ENCODE measurements around the gene TMEM209. TPM values are rescaled to one million over a fixed set of nuclear protein-coding genes. Genes with fewer than 3 reads are reported as not detected.
"Not testable (repeated sequence)": the region's sequence is repeated elsewhere in the genome, so short reads cannot be mapped to it uniquely, and the experiment has no call there.

The TMEM209 gene
- total and polyA plus RNA-seq, 7 donors, result 5.2 to 11.3 (median 9.0) TPM

DNA sequence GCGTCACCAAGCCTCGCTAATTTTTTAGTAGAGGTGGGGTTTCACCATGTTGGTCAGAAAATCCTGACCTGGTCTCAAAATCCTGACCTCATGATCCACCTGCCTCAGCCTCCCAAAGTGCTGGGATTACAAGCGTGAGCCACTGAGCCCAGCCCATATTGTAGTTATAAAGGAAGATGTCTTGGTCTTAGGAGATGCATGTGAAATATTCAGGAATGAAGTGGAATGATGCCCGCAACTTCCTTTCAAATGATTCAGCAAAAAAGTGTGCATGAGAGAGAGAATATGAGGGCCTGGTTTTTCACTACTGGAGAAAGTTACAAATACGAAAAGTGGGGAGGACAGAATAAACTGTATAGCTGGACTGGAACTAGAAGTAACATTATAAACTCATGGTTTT is 15.9 kb downstream of the TMEM209 start:
- Histone ChIP-seq H3K27ac (no peak overlapping the region), H3K4me1 (no peaks in the 10 kb centered on the region), H3K9me3 (no peaks in the 10 kb centered on the region), H3K36me3 (ENCODE audit: insufficient read depth in 1 of 2, low read depth in 1 of 2) (peaks cover 0 to 57% of the 10 kb centered on the region in 2 donors), H3K27me3 (ENCODE audit: insufficient read depth in 3 of 3, low read length in 2 of 3) (no peaks in the 10 kb centered on the region), H3K4me3 (no peak overlapping the region)
- ATAC-seq (no peak), DNase-seq (no peak)
- TF ChIP-seq, protein P1, sequence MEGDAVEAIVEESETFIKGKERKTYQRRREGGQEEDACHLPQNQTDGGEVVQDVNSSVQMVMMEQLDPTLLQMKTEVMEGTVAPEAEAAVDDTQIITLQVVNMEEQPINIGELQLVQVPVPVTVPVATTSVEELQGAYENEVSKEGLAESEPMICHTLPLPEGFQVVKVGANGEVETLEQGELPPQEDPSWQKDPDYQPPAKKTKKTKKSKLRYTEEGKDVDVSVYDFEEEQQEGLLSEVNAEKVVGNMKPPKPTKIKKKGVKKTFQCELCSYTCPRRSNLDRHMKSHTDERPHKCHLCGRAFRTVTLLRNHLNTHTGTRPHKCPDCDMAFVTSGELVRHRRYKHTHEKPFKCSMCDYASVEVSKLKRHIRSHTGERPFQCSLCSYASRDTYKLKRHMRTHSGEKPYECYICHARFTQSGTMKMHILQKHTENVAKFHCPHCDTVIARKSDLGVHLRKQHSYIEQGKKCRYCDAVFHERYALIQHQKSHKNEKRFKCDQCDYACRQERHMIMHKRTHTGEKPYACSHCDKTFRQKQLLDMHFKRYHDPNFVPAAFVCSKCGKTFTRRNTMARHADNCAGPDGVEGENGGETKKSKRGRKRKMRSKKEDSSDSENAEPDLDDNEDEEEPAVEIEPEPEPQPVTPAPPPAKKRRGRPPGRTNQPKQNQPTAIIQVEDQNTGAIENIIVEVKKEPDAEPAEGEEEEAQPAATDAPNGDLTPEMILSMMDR (IDR thresholded peaks at IDR 0.05), result no peak
- 86 to 97% (median 96%) methylated on average over 5 of the region's 5 CpGs for WGBS, 3 donors
- intact Hi-C loops (cut with DNase I), result no loop called here

DNA sequence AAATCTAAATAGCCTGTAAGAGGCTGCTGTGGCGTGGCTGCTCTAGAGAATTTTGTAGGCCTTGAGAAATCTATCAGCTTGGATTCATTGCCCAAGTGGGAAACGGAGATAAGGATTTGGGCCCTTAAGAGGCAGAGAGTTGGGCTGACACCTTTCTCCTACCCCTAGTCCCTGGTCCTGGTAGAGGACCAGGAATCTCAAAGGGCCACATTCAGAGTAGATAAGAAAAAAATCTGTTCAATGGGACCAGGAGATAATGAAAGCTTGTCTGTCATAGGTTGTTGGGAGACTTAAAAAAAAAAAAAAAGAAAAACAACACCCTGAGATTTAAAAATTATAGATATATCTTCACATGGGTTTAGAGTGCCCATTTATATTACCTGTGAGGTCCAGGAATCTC is 17.8 kb downstream of the TMEM209 start:
- Histone ChIP-seq H3K36me3 (ENCODE audit: insufficient read depth in 1 of 2, low read depth in 1 of 2) (peaks cover 0 to 67% of the 10 kb centered on the region in 2 donors), H3K4me3 (no peak overlapping the region), H3K27ac (no peak overlapping the region), H3K27me3 (ENCODE audit: insufficient read depth in 3 of 3, low read length in 2 of 3) (no peaks in the 10 kb centered on the region), H3K9me3 (no peaks in the 10 kb centered on the region), H3K4me1 (no peaks in the 10 kb centered on the region)
- TF ChIP-seq, protein P1 (IDR thresholded peaks at IDR 0.05), result no peak
- no peak for ATAC-seq
- intact Hi-C loops (cut with DNase I), result no loop called here
- no peak for DNase-seq
- WGBS, 3 donors, result 89 to 98% (median 96%) methylated on average over 2 of the region's 2 CpGs

DNA sequence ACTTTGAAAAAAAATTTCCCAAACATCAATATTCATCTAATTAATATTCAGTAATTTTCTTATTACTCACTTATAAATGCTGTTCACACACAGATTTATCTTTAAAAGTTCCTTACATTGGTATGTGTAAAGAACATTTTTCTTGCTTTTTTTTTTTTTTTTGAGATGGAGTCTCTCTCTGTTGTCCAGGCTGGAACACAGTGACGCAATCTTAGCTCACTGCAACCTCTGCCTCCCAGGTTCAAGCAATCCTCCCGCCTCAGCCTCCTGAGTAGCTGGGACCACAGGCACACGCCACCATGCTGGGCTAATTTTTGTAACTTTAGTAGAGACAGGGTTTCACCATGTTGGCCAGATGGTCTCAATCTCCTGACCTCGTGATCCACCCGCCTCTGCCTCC is 20.9 kb downstream of the TMEM209 start:
- H3K27ac ChIP-seq; H3K9me3 ChIP-seq; H3K27me3 ChIP-seq (ENCODE audit: insufficient read depth in 3 of 3, low read length in 2 of 3); intact Hi-C loops (cut with DNase I); H3K4me3 ChIP-seq; H3K4me1 ChIP-seq; DNase-seq; ATAC-seq: not testable (repeated sequence)
- 86 to 96% (median 93%) methylated on average over 5 of the region's 5 CpGs for WGBS, 3 donors
- H3K36me3 ChIP-seq (ENCODE audit: insufficient read depth in 1 of 2, low read depth in 1 of 2), result peaks cover 2 to 65% of the 10 kb centered on the region in 2 donors

DNA sequence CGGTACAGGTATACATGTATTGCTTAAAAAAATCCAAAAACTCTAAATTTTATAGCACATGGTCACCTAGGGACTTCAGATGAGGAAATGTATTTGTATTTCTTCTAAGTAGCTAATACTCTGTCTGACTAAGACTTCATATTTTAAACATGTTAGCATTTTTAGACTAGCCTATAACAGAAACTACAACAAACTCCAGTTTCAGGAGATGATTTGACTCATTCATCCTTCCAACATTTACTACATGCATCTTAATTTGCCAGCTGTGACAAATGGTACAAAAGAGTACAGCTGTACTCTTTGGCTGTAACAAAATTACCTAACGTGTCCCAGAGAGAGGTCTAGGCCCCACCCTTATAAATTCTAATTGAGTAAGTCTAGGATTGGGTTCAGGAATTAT is 22.2 kb downstream of the TMEM209 start:
- TF ChIP-seq, protein P1 (IDR thresholded peaks at IDR 0.05), result no peak
- Histone ChIP-seq H3K27ac (no peak overlapping the region), H3K27me3 (ENCODE audit: insufficient read depth in 3 of 3, low read length in 2 of 3) (no peaks in the 10 kb centered on the region), H3K36me3 (ENCODE audit: insufficient read depth in 1 of 2, low read depth in 1 of 2) (peaks cover 2 to 72% of the 10 kb centered on the region in 2 donors), H3K4me1 (no peaks in the 10 kb centered on the region), H3K9me3 (no peaks in the 10 kb centered on the region), H3K4me3 (no peak overlapping the region)
- intact Hi-C loops (cut with DNase I), result no loop called here
- WGBS, 3 donors, result 66 to 82% (median 67%) methylated on average over 2 of the region's 2 CpGs
- no peak for DNase-seq
- no peak for ATAC-seq

DNA sequence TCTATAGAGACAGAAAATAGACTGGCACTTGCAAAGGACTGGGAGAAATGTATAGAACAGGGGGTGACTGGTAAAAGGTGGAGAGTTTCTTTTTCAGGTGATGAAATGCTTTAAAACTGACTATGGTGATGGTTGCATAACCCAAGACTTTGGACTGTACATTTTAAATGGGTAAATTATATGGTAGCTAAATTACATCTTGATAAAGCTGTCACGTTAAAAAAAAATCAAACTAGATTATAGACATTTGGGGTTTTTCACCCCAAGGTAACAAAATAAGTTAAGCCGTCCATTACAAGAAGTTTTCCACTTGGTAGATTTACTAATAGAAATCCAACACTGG is 24.0 kb downstream of the TMEM209 start:
- Histone ChIP-seq H3K4me3 (no peak overlapping the region), H3K4me1 (no peaks in the 10 kb centered on the region), H3K27ac (no peak overlapping the region), H3K9me3 (no peaks in the 10 kb centered on the region), H3K36me3 (ENCODE audit: insufficient read depth in 1 of 2, low read depth in 1 of 2) (peaks cover 2 to 73% of the 10 kb centered on the region in 2 donors), H3K27me3 (ENCODE audit: insufficient read depth in 3 of 3, low read length in 2 of 3) (no peaks in the 10 kb centered on the region)
- ATAC-seq (no peak), DNase-seq (no peak)
- 96 to 100% (median 97%) methylated on average over 2 of the region's 2 CpGs for WGBS, 3 donors
- intact Hi-C loops (cut with DNase I), result no loop called here
- TF ChIP-seq, protein P1 (IDR thresholded peaks at IDR 0.05), result no peak

All from psoas muscle (tissue), 8 donors.